GM12878 (cell line): ENCODE measurements around the gene DCX.

Experiments
- ASH2L ChIP-seq: fragments of 300-600, 200-600 bp; sonication (generic); IDR thresholded peaks from 2 replicates; pipeline ENCODE4 v1.6.1; 2017; ENCODE audit warnings: low read depth, mild to moderate bottlenecking, borderline replicate concordance
- FOS ChIP-seq: IDR thresholded peaks from 3 replicates; pipeline ENCODE4 v1.6.1; 2011; ENCODE audit warnings: borderline replicate concordance; ENCODE audit not compliant: insufficient read length; ENCODE audit errors: extremely low read depth
- SUZ12 ChIP-seq: fragments of 200-600 bp; sonication (generic); IDR thresholded peaks from one replicate; pipeline ENCODE4 v1.6.1; 2018; ENCODE audit warnings: antibody characterized with exemption, mild to moderate bottlenecking; ENCODE audit not compliant: unreplicated experiment

DNA sequence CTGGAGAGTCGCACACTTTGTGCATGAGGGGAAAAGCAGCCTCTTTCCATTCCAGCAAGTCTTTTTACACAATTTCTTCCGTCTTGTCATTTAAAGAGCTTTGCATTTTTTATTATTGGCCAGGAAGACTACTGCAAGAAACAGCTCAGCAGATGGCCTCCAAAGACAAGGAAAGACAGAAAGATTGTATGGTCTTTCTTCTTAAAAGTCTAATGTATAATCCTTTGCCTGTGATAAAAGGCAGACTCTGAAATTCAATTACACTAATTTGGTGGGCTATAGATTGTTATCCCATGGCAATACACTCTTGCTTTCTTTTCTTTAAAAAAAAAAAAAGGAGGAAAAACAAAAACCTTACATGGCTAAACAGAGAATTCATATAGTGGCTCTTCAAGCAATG, 147.6 kb downstream of the DCX start:
- TF ChIP-seq ASH2L (no peak), FOS (no peak), SUZ12 (no peak)
